Measurements from ENCODE around the gene RHOF.

Gene RHOF

DNA sequence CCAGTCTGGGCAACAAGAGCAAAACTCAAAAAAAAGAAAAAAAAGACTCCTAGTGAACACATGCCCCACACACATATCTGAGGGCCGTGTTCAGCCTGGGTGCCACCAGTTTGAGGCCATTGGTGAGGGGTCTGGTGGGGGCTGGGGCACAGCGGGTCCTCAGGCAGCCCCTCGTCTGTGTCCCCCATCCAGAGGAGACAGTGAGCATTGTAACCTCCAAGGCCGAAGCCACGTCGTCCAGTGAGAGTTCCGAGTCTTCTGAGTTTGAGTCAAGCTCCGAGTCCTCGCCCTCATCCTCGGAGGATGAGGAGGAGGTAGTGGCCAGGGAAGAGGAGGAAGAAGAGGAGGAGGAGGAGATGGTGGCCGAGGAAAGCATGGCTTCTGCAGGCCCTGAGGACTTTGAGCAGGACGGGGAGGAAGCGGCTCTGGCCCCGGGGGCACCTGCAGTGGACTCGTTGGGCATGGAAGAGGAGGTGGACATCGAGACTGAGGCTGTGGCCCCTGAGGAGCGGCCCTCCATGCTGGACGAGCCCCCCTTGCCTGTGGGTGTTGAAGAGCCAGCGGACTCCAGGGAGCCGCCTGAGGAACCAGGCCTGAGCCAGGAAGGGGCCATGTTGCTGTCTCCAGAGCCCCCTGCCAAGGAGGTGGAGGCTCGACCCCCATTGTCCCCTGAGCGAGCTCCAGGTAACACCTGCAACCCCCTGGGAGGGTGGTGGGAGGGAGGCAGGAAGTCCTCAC, 25.9 kb upstream of the RHOF start:
- no peak for DNase-seq

DNA sequence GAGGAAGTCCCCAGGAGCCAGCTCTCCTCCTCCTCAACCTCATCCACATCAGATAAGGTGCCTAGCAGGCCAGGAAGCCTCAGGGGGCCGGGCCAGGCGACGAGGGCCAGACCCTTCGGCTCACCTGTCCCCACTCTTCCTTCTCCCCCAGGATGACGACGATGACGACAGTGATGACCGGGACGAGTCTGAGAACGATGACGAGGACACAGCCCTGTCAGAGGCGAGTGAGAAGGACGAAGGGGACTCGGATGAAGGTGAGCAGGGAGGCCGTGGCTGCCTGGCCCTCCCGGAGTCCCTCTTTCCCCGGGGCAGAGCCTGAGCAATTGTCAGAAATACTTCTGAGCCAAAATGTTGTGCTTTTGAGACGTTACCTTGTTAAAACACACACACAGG, 24.2 kb upstream of the RHOF start:
- DNase-seq: no peak

DNA sequence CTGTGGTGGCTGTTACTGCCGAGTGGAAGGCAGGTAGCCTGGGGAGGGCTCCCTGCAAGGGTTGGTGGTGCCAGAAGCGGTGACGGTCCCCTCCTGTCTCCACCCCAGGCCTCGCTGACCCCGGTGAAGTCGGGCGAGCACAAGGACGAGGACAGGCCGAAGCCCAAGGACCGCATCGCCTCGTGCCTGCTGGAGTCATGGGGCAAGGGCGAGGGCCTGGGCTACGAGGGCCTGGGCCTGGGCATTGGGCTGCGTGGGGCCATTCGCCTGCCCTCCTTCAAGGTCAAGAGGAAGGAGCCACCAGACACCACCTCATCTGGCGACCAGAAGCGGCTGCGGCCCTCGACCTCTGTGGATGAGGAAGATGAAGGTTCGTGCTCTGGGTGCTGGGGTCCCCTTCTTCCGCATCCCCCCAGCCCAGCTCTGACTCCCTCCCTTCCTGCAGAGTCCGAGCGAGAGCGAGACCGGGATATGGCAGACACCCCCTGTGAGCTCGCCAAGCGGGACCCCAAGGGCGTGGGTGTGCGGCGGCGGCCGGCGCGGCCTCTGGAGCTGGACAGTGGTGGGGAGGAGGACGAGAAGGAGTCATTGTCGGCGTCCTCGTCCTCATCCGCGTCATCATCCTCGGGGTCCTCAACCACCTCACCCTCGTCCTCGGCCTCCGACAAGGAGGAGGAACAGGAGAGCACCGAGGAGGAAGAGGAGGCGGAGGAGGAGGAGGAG, 23.6 kb upstream of the RHOF start:
- DNase-seq: no peak

DNA sequence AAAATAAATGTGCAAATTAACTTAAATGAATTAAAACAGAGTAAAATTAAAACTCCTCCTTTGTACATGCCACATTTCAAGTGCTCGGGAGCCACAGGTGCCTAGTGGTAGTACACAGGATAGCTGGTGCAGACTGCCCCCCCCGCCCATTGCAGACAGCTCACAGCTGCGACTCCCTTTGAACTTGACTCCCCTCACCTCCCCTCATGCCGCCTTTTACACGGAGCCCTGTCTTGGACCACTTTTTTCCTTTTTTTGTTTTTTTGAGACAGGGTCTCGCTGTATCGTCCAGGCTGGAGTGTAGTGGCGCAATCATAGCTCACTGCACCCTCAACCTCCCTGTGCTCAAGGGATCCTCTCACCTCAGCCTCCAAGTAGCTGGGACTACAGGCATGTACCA, 21.8 kb upstream of the RHOF start:
- DNase-seq: no peak

DNA sequence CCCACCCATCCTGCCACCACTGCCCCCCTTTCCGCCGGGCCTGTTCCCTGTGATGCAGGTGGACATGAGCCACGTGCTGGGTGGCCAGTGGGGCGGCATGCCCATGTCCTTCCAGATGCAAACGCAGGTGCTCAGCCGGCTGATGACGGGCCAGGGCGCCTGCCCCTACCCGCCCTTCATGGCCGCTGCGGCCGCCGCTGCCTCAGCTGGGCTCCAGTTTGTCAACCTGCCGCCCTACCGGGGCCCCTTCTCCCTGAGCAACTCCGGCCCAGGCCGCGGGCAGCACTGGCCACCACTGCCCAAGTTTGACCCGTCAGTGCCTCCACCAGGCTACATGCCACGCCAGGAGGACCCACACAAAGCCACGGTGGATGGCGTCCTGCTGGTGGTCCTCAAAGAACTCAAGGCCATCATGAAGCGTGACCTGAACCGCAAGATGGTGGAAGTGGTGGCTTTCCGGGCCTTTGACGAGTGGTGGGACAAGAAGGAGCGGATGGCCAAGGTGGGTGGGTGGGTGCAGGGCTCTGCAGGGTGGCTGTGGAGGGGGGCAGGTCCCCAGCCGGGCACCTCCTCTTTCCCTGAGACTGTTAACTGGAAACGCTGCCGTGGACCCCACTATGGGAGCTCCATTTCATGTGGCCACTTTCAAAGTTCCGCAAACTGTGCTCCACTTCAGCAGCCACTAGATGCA, 21.1 kb upstream of the RHOF start:
- no peak for DNase-seq

DNA sequence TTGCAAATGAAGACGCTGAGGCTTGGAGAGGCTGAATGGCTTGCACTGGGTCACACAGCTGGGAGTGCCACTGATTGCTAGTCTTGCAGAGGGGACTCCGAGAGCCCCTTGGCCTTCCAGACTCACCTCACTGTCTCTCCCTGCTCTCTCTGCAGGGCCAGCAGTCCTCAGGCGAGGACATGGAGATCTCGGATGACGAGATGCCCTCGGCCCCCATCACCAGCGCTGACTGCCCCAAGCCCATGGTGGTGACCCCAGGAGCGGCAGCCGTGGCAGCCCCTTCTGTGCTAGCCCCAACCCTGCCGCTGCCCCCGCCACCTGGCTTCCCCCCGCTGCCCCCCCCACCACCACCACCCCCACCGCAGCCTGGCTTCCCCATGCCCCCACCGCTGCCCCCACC, 20.5 kb upstream of the RHOF start:
- no peak for DNase-seq

DNA sequence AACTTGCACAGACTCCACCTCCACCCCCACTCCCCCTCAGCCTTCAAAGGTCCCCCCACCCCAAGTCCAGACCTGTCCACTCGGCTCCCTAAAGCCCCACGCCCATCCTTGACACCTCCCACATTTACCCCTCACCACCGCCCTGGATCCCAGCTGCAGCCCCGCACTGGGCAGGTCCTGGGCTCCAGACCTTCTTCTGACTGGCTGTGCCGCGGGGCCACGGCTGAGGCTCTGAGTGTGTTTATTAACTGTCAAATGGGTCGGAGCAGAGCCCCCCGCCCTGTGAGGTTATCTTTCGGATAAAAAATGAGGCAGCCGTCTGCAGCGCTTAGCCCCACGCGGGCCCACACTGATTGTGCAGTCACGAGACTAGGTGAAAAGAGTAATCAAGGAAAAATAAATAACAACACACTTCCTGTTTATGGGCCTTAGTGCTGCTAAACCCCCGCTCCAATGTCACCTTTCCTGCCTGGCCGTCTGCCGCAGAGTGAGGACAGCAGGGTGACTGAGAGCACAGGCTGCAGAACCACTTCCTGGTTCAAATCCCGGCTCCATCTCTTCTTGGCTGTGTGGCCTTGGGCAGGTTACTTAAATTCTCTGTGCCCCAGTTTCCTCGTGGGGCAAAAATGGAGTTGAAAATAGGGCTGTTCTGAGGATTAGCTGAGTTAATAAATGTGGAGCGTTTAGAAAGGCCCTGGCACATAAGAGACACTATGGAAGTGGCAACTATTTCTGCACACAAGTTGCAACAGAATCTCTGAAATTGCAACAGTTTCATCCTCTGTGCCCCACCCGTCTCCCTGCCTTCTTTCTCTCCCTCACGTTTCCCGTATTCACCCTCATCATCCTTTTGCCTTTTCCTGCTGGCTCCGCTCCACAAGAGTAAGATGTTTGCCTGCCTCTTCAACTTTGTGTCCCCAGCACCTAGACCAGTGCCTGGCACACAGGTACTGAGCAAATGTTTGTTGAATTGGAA, 19.7 kb upstream of the RHOF start:
- DNase-seq: no peak

DNA sequence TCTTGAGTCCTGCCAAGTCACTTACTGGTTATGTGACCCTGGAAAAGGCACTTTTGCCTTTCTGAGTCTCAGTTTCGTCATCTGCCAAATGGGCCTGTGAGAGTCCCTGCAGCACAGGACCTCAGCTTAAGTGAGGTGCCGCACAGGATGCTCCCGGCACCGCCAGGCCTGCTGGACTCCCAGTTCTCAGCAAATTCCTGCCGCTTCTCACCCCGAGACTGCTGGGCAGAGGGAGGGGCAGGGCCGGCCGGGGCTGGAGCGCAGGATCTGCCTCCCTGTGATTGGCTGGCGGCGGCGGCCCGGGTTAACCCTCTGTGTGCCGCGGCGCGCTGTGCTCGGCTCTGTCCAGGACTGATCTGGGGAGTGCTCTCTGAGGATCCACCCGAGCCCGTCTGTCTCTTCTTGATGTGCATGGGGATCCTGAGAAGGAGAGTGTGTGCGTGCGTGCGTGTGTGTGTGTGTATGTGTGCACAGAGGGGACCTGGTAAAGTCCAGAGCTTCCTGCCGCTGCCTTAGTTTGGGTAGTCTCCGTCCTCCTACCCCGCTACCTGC, 18.9 kb upstream of the RHOF start:
- DNase-seq: peak; percentile 20

DNA sequence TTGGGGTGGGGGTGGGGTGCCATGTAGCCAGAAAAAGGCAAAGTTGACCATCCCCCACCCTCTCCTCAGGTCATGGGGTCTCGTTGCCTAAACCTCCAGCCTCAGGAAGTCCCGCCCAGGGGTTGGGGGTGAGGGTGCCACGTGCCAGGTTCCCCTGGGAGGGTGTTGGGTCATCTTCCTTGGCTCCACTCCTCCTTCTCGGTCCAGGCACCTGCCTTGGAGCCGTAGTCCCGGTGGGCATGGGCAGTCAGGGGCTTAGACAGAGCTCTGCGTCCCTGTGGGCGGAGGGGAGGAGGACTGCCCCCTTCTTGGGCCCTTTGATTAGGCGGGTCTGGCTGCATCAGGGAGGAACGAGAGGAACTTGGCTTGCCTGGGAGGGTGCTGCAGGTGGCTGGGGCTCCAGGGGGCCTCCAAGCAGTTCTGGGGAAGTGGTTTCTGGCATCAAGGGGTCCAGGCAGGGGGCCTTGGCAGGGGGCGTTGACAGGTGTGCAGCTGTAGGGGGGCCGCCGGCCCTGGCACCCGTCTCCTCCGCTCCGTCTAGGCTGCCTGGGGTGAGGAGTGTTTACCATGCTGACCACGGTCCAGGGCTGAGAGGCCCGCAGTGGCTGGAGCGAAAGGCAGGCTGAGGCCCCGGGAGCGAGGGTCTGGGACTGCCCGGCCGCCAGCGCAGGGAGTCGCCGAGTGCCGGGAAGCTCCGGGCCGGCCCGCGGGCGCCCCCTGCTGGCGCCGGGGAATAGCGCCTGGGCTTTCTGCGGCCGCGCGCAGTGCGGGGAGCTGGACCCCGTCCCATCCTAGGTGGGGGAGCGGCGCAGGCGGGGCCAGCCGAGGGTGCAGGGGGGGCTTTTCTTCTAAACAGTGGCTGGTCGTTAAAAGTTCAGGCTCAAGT, 18.2 kb upstream of the RHOF start:
- DNase-seq: peak; percentile 65

DNA sequence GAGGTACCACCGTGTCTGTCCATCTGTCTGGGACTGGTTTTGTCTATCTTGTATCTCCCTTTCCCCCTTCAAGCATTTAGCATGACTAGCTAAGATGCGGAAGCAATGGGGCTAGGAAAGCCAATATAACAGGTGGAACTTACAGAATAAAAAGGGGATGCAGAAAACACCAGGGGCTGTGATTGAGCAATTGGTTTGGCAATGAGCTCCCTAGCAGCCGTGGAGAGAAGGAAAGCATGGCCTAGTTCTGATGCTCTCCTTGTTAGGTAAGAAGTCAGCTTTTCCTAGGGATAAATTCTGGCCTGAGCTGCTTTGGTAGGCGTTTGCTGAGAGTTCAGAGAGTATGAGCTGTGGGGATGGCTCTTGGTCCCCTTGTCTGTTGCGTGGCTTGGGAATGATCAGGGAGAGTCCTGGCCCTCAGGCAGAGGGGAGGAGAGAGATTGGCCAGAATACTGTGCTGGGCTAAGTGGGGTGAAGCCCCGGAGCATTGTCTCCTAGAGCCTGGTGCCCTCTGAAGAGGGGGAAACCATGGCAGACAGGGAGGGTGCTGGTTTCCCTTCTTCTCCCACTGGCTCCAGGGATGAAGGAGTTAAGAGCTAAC, 17.4 kb upstream of the RHOF start:
- DNase-seq: no peak

DNA sequence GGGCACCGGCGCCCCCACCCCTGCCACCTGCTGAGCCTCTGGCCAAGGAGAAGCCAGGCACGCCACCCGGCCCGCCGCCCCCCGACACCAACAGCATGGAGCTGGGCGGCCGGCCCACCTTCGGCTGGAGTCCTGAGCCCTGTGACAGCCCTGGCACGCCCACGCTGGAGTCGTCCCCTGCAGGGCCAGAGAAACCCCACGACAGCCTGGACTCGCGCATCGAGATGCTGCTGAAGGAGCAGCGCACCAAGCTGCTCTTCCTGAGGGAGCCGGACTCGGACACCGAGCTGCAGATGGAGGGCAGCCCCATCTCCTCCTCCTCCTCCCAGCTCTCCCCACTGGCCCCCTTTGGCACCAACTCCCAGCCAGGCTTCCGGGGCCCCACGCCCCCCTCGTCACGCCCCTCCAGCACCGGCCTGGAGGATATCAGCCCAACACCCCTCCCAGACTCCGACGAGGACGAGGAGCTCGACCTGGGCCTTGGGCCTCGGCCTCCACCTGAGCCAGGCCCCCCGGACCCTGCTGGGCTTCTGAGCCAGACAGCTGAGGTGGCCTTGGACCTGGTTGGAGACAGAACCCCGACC, 16.8 kb upstream of the RHOF start:
- DNase-seq: no peak

DNA sequence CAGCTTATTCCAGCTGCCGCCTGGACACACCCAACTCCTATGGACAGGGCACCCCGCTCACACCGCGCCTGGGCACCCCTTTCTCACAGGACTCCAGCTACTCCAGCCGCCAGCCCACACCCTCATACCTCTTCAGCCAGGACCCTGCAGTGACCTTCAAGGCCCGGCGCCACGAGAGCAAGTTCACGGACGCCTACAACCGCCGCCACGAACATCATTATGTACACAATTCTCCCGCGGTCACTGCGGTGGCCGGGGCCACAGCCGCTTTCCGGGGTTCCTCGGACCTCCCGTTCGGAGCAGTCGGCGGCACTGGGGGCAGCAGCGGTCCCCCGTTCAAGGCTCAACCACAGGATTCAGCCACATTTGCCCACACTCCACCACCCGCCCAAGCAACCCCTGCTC, 16.2 kb upstream of the RHOF start:
- no peak for DNase-seq

DNA sequence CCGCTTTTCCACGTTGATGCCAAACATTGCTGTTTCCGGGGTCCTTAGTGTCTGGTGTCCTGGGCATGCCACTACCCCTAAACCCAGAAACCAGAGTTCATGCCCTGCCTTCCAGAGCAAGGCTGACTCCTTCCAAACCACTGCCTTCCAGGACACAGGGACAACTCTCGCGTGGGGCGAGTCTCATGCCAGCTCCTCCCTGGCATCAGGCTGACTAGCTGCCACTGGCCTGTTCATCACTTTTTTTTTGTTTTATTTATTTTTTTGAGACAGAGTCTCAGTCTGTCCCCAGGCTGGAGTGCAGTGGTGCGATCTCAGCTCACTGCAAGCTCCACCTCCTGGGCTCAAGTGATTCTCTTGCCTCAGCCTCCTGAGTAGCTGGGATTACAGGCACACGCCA, 15.1 kb upstream of the RHOF start:
- no peak for DNase-seq

DNA sequence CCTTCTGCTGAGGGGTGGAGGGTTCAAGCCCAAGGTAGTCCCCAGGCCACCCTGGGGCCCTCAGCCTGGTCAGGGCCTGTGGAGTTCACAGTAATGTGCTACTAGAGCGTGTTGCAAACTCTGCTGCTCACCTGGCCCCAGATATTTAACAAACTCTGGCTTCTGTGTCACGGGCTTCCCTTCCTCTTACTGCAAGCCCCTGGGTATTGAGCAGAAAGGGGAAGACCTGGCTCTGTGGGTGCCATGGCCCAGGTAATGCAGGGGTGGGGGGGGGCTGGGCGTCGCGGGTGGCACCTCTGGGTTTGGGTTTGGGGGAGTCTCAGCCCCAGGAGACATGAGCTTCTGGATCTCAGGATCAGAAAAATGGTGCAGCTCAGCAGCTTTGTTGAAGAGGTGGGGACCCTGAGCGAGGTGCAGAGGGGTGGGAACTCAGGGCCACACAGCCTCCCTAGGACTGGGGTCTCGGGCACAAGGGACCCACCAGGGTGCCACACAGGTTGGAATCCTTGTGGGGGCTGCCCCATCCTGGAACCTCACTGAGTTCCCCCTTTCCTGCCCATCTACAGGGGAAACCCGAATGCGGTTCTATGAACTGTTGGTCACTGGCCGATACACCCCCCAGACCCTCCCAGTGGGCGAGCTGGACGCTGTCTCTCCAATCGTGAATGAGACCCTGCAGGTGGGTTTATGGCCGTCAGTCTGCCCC, 14.3 kb upstream of the RHOF start:
- DNase-seq: no peak

DNA sequence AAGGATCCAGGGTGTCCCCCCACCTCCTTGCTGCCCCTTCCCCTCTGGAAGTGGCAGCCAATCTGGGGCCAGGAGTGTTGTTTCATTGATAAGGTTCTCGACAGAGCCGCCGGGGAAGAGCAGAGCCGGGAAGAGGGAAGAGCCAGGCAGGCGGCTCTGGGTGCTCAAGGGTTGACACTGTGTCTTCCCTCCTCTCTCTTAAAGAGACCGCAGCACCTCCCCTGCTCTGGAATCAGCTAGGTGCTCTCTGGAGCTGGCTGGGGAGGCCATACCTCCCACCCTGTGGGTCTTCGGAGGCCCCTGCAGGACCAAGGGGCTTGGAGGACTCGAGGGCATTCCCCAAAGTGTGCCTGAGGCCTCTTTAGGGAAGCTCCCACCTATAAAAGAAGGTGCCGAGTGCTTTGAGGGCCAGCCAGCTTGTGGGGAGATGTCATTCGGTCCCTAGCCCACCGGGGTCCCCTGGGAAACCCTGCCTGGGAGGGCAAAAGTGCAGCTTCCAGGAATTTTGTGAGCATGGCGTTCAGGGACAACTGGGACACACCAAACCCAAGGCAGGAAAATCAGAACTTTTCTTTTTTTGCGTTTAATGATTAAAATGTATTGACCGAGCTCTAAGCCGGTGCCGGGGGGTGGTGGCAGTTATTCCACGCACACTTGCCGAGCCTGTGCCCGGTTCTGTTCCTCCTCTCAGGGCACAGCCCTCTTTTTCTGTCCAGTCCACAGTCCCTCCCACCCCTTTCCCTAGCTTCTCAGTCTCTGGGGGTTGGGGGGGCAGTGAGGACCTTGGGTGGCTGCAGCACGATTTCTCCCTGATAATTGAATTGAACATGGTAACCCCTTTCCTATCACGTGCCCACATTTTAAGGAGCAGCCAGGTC, 13.3 kb upstream of the RHOF start:
- peak; percentile 20 for DNase-seq

DNA sequence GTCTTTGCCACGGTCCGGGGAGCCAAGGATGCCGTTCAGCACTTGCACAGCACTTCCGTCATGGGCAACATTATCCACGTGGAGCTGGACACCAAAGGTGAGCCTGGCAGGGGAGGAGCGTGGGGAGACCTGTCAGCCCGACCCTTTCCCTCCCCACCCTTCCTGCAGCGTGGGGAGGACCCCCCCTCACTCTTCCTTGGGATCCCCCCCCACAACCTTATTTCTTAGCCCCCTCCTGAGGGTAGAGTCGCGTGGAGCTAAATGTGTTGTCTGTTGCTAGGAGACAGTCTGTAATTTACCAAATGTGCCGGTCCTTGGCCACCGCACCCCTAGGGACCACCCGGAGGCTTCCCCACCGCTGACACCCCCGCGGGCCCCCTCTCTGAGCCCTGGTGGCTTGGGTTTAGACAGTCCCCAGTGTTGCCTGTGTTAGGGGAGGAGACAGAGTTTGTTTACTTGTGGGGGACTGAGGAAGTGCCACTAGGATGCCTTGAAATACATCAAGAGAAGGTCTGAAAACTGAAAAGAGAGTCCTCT, 12.6 kb upstream of the RHOF start:
- peak; percentile 23 for DNase-seq

DNA sequence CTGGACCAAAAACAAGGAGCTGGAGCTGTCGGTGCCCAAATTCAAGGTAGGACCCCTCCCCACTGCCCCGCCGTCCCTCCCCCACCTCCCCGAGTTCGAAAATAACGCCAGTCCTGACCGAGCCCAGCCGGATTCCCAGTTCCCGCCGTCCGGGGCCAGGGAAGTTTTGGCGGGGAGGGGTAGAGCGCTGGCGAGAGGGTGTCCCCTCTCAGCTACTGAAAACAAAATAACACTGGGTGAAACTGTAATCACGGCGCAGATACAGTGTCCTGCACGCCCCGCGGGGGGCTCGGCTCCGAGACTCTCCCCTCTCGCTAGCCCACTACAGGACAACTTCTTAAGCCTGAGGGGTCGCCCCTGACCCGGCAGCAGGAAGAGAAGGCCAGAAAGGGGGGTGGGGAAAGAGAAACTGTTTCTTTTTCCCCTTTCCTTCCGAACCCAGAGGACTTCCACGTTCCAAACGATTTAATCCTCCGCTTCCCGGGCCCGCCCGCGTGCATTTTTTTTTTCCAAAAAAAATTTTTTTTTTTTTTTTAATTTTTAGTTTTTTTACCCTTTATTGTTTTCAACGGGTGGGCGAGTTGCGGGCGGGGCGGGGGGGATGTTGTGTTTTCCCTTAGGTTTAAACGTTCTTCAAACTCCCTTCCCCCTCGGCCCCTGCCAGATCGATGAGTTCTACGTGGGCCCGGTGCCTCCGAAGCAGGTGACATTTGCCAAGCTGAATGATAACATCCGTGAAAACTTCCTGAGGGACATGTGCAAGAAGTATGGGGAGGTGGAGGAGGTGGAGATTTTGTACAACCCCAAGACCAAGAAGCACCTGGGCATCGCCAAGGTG, 11.9 kb upstream of the RHOF start:
- DNase-seq: peak; percentile 26
